HepG2 (cell line): ENCODE results near the gene SCGB2B2. TPM values are rescaled to one million over a fixed set of nuclear protein-coding genes. Genes with fewer than 3 reads are reported as not detected.

Experiments
- AFF4 ChIP-seq: sonication (generic); formaldehyde crosslinking; IDR thresholded peaks from 2 replicates; pipeline ENCODE4 v1.4.0; 2020; ENCODE audit warnings: missing genetic modification reagents
- CEBPB ChIP-seq: IDR thresholded peaks from 2 replicates; pipeline ENCODE4 v1.6.1; 2011; ENCODE audit warnings: low read depth, low read length, improper control_type of control experiment, borderline replicate concordance
- FOXA3 ChIP-seq: IDR thresholded peaks from 2 replicates; pipeline ENCODE4 v1.6.1; 2016; ENCODE audit warnings: missing genetic modification reagents, missing compliant biosample characterization
- FOXP1 ChIP-seq, 2 experiments: fragments of 450-650 bp in 1 of 2; IDR thresholded peaks; 2 replicates each; pipeline ENCODE4 v1.6.1; 2017 to 2018; ENCODE audit warnings: antibody characterized with exemption in 1 of 2
- FOXP4 ChIP-seq: sonication (generic); formaldehyde crosslinking; IDR thresholded peaks from 2 replicates; pipeline ENCODE4 v1.4.0; 2020; ENCODE audit warnings: missing genetic modification reagents
- GATA4 ChIP-seq: sonication (generic); IDR thresholded peaks from 2 replicates; pipeline ENCODE4 v1.6.1; 2016; ENCODE audit warnings: antibody characterized with exemption, low read depth, borderline replicate concordance
- HINFP ChIP-seq: sonication (generic); formaldehyde crosslinking; IDR thresholded peaks from 2 replicates; pipeline ENCODE4 v1.4.0; 2020; ENCODE audit warnings: low read depth, mild to moderate bottlenecking, missing genetic modification reagents
- HOMEZ ChIP-seq: IDR thresholded peaks from 2 replicates; pipeline ENCODE4 v1.6.1; 2016; ENCODE audit warnings: low read depth
- KMT2A ChIP-seq: sonication (generic); formaldehyde crosslinking; IDR thresholded peaks from 2 replicates; pipeline ENCODE4 v1.4.0; 2020; ENCODE audit warnings: missing genetic modification reagents
- KMT2B ChIP-seq: IDR thresholded peaks from 2 replicates; pipeline ENCODE4 v1.6.1; 2016; ENCODE audit warnings: missing genetic modification reagents, missing compliant biosample characterization
- LCORL ChIP-seq, 2 experiments: fragments of 450-650 bp in 1 of 2; sonication (generic) in 1 of 2; formaldehyde crosslinking in 1 of 2; IDR thresholded peaks; 2 replicates each; pipeline versions ENCODE4 v1.5.0 to v1.6.1; 2017 to 2020; ENCODE audit warnings: antibody characterized with exemption in 1 of 2, missing genetic modification reagents in 1 of 2
- MTA3 ChIP-seq: sonication (generic); formaldehyde crosslinking; IDR thresholded peaks from 2 replicates; pipeline ENCODE4 v1.4.0; 2020; ENCODE audit warnings: missing genetic modification reagents
- MYNN ChIP-seq: sonication (generic); formaldehyde crosslinking; IDR thresholded peaks from 2 replicates; pipeline ENCODE4 v1.4.0; 2020; ENCODE audit warnings: mild to moderate bottlenecking, low read depth, missing genetic modification reagents
- MYPOP ChIP-seq: sonication (generic); formaldehyde crosslinking; IDR thresholded peaks from 2 replicates; pipeline ENCODE4 v1.8.1; 2023; ENCODE audit warnings: mild to moderate bottlenecking, moderate library complexity, missing genetic modification reagents
- PHF20 ChIP-seq: sonication (generic); formaldehyde crosslinking; IDR thresholded peaks from 2 replicates; pipeline ENCODE4 v1.5.0; 2020; ENCODE audit warnings: mild to moderate bottlenecking, missing genetic modification reagents
- RFX1 ChIP-seq: fragments of 450-650 bp; IDR thresholded peaks from 2 replicates; pipeline ENCODE4 v1.6.1; 2017
- SNRNP70 ChIP-seq: fragments of 200-400 bp; formaldehyde crosslinking; IDR thresholded peaks from 2 replicates; pipeline ENCODE4 v1.6.1; 2017; ENCODE audit warnings: mild to moderate bottlenecking, low read depth, low read length, moderate library complexity
- SUZ12 ChIP-seq: fragments of 150-350 bp; IDR thresholded peaks from 2 replicates; pipeline ENCODE4 v1.6.1; 2014; ENCODE audit warnings: low read depth, low read length
- ZFP36 ChIP-seq: fragments of 150-350 bp; IDR thresholded peaks from 2 replicates; pipeline ENCODE4 v1.6.1; 2018; ENCODE audit warnings: borderline replicate concordance, low read length, low read depth; ENCODE audit not compliant: partially characterized antibody
- ZNF207 ChIP-seq: fragments of 450-650 bp; IDR thresholded peaks from 2 replicates; pipeline ENCODE4 v1.6.1; 2016; ENCODE audit warnings: antibody characterized with exemption, borderline replicate concordance
- ZNF549 ChIP-seq: sonication (generic); formaldehyde crosslinking; IDR thresholded peaks from 2 replicates; pipeline ENCODE4 v1.5.0; 2020; ENCODE audit warnings: missing genetic modification reagents
- ZNF550 ChIP-seq: sonication (generic); formaldehyde crosslinking; IDR thresholded peaks from 2 replicates; pipeline ENCODE4 v1.4.0; 2020; ENCODE audit warnings: mild to moderate bottlenecking, missing genetic modification reagents, borderline replicate concordance
- polyA plus RNA-seq, 8 experiments: library from polyadenylated mRNA; depleted of rRNA in 3 of 8; stranded (reverse) in 7 of 8; unstranded in 1 of 8; fragments of >200 nt; fragmentation: Illumina TruSeq in 4 of 8; extraction: Trizol in 4 of 8; gene quantifications; 2 replicates each; pipeline versions ENCODE4 v1.2.1 to v1.2.3, GENCODE V29; 2011 to 2016; ENCODE audit warnings: low read depth in 4 of 8, missing spikeins in 1 of 8, mixed read lengths in 1 of 8; ENCODE audit not compliant: insufficient read depth in 1 of 8
- total RNA-seq, 5 experiments: library from RNA; depleted of rRNA; stranded (reverse); fragments of >200 nt; fragmentation: Illumina TruSeq; extraction: Trizol; gene quantifications; 2 replicates each; pipeline ENCODE4 v1.2.3, GENCODE V29; 2016; ENCODE audit warnings: low read depth in 1 of 5

SCGB2B2 gene
- total and polyA plus RNA-seq, 2 of the 13 experiments (the other 11 are each of a cell fraction or from before 2014, with no cell fraction given): 0.03 TPM; not detected in 1

- TF ChIP-seq HOMEZ (CRISPR knock-in tag): peak; percentile 43; the same call in 1 of the 2 replicates
- no peak for TF ChIP-seq GATA4
- TF ChIP-seq FOXA3 (CRISPR knock-in tag): peak; percentile 45
- TF ChIP-seq ZNF207: no peak
- TF ChIP-seq KMT2A: no peak
- TF ChIP-seq SNRNP70: no peak
- no peak for TF ChIP-seq KMT2B (CRISPR knock-in tag)
- TF ChIP-seq MYNN (CRISPR knock-in tag): no peak
- peak; percentile 22; the same call in 1 of the 2 replicates for TF ChIP-seq FOXP4 (CRISPR knock-in tag)
- no peak for TF ChIP-seq LCORL (IDR thresholded peaks at IDR 0.05)
- TF ChIP-seq LCORL (CRISPR knock-in tag; IDR thresholded peaks at IDR 0.05): peak; percentile 62; the same call in 1 of the 2 replicates
- no peak for TF ChIP-seq RFX1
- no peak for TF ChIP-seq PHF20 (CRISPR knock-in tag)
- no peak for TF ChIP-seq SUZ12
- no peak for TF ChIP-seq HINFP (CRISPR knock-in tag)
- no peak for TF ChIP-seq AFF4 (CRISPR knock-in tag)
- TF ChIP-seq ZFP36: no peak
- no peak for TF ChIP-seq ZNF550 (CRISPR knock-in tag)
- no peak for TF ChIP-seq ZNF549 (CRISPR knock-in tag)
- no peak for TF ChIP-seq MYPOP (CRISPR knock-in tag)
- no peak for TF ChIP-seq FOXP1 (IDR thresholded peaks at IDR 0.05)
- no peak for TF ChIP-seq FOXP1 (CRISPR knock-in tag; IDR thresholded peaks at IDR 0.05)
- TF ChIP-seq CEBPB: no peak
- TF ChIP-seq MTA3 (CRISPR knock-in tag): no peak
Measured at GRCh38 chr19:34725400-34725799, 48.4 kb upstream of the SCGB2B2 start (continued).
